ENCODE results near the gene NCAPH2.
A peak's percentile ranks its signal among the peaks of the same experiment; 100 is the strongest.

NCAPH2 gene

DNA sequence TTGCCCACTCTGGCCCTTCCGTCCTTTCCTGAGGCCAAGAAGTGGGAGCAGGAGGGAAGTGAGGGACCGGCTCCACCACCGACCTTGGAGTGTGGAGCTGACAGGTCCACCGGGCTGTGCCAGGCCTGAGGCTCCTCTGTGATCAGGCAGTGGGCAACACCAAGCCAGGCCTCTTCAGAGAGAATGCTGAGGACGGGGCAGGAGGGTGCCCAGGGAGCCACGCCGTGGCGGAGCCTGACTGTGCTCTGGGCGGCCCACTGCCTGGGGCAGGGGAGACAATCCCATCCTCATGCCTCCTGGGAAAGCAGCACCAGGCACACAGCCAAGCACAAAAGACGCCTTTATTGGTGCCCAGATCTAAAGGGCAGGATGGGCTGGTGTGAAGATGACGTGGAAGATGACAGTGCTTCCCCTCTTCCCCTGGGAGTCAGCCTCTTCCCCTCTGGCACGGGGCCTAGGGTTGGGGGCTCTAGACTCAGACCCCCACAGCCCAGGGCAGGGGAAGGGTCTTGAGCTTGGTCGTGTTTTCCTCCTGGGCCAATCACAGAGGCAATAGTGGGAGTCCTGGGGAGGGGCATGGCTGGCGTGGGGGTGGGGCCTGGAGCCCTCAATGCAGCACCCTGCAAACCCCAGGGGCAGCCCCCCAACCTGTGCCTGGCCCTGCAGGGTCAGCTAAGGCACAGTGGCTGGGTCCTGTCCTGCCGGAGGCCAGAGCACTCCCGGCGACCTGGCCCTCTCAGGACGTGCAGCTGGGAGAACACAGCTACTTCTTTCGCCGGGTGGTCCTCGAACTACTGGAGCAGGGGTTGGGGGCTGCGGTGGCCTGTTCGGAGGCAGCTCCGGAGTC, 5.2 kb upstream of the NCAPH2 start:
- DNase-seq (ENCODE audit: low read depth), result no peak
- H3K4me3 ChIP-seq (ENCODE audit: low read depth, low read length), result no peak overlapping the region
- TF ChIP-seq, protein P1, sequence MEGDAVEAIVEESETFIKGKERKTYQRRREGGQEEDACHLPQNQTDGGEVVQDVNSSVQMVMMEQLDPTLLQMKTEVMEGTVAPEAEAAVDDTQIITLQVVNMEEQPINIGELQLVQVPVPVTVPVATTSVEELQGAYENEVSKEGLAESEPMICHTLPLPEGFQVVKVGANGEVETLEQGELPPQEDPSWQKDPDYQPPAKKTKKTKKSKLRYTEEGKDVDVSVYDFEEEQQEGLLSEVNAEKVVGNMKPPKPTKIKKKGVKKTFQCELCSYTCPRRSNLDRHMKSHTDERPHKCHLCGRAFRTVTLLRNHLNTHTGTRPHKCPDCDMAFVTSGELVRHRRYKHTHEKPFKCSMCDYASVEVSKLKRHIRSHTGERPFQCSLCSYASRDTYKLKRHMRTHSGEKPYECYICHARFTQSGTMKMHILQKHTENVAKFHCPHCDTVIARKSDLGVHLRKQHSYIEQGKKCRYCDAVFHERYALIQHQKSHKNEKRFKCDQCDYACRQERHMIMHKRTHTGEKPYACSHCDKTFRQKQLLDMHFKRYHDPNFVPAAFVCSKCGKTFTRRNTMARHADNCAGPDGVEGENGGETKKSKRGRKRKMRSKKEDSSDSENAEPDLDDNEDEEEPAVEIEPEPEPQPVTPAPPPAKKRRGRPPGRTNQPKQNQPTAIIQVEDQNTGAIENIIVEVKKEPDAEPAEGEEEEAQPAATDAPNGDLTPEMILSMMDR (IDR thresholded peaks at IDR 0.05; ENCODE audit: control insufficient read depth, extremely low read depth, insufficient read depth), result no peak

DNA sequence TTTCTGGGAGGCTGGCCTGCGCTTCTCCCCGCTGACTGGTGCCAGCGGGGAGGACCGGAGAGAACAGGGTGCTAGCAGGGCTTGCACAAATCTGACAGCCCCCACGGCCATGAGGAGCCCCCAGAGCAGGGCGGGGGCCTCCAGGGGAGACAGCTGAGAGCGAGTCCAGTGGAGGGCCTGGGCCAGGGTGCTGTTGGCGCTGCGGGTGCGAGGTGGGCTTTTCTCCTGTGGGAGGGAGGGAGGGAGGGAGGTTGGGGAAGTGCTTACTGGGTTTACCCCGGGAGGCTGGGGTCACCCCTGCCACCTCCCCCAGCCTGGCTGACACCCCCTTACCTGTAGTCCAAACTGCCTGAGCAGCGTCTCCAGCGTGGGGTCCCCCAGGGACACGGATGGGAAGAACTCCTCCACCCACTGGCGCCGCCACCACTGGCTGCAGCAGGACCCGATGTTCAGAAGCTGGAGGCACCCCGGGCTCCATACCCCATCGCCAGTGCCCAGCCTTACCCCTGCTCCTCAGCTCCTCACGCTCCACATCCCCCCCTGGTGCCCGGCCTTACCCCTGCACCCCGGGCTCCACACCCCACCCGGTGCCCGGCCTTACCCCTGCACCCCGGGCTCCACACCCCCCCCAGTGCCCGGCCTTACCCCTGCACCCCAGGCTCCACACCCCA, 4.4 kb upstream of the NCAPH2 start:
- DNase-seq (ENCODE audit: low read depth), result no peak
- no peak overlapping the region for H3K4me3 ChIP-seq (ENCODE audit: low read depth, low read length)
- TF ChIP-seq, protein P1 (IDR thresholded peaks at IDR 0.05; ENCODE audit: control insufficient read depth, extremely low read depth, insufficient read depth), result no peak

DNA sequence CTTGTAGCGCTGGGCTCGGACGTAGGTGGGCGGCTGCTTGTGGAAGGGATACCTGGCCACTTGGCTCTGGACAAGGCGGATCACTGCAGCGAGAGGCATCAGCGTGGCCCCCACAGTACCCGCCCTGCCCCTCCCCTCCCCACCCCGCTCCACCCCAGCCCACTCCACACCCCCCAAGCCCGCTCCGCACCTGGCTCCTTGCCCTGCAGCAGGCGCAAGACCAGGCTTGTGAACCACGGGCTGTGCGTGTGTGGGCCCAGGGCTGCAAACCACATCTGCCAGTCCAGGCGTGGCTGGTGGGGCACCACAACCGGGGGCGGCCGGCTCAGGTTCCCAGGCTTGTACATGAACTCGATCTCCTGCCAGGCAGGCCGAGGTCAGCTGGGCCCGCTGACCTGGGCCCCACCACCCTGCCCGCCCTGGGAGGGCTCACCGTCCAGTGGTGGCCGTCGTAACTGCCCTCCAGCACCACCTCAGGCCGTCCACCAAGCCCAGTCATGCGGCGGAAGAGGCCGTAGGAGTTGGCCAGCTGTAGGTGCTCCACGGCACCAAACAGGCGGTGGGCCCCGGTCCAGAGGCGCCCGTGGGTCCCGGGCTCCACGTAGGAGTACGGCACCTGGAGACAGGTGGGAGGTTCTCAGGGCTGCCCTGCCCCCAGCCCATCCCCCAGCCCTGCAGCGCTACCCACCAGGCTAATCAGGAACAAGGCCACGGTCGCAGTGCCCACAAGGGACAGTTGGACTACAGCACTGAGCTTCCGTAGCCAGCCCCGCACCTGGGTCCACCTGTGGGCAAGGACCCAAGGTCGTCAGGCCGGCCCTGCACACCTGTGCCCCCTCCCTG, 3.4 kb upstream of the NCAPH2 start:
- TF ChIP-seq, protein P1 (IDR thresholded peaks at IDR 0.05; ENCODE audit: control insufficient read depth, extremely low read depth, insufficient read depth), result no peak
- no peak for DNase-seq (ENCODE audit: low read depth)
- H3K4me3 ChIP-seq (ENCODE audit: low read depth, low read length), result no peak overlapping the region

DNA sequence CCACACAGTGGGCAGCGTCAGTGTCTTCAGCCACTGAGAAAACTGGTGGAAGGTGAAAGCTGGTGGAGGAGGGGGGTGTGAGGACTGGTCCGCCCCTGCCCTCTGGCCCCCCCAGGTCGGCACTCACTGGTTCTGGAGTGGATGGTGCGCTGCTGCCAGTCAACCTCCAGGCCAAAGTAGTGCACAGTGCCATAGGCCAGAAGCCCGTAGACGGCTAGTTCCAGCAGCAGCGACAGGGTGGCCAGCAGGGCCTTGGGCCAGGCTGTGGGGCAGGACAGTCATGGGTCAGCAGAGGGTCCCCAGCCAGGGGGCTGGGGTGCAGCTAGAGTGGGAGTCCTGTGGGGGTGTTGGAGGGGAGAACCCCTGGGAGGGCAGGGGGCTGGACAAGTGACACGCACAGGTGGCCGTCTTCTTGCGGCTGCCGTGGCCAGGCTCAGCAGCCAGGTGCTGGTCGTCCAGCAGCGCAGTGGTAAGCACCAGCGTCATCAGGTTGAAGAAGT, 2.7 kb upstream of the NCAPH2 start:
- no peak for DNase-seq (ENCODE audit: low read depth)
- TF ChIP-seq, protein P1 (IDR thresholded peaks at IDR 0.05; ENCODE audit: control insufficient read depth, extremely low read depth, insufficient read depth), result no peak
- no peak overlapping the region for H3K4me3 ChIP-seq (ENCODE audit: low read depth, low read length)

DNA sequence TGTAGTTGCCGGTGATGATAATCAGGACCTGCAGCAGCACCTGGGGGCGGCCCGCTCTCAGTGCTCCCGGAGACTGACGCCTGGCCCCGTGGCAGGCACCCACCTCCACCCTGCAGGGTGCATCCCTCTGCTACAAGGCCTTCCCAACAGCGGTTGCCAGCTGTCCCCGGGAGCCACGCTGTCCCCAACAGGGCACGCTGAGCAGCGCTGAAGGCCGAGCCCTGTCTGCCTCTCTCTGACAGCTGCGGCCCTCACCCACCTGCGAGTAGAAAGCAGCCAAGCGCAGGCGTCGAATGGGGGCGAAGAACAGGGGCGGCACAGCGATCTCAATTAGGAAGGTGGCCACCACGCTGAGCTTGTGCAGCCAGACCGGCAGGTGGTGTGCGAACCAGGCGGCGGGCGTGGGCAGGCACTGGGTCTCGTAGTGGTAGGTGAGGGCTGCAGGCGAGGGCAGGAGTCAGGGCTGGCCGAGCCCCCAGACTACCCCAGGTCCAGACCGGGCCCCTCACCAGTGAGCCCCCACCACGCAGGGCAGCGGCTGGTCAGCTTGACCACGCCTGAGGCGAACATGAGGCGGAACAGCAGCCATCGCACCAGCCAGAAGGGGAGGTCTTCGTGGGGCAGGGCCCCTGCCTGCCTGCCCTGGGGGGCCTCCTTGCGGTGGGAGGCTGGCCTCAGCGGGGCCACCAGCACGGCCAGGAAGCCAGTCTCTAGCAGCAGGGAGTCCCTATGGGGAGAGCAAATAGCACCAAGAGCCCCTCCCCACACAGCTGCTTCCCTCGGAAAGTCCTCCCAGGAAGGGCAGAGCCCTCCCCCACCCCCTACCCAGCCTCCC, 2.0 kb upstream of the NCAPH2 start:
- TF ChIP-seq, protein P1 (IDR thresholded peaks at IDR 0.05; ENCODE audit: control insufficient read depth, extremely low read depth, insufficient read depth), result no peak
- peak overlapping the region; percentile 96 for H3K4me3 ChIP-seq (ENCODE audit: low read depth, low read length)
- DNase-seq (ENCODE audit: low read depth), result no peak

All from LNCaP clone FGC (cell line).